Smooth muscle cell (in vitro differentiated cells): ENCODE results near the gene SMAD3. TPM values are rescaled to one million over a fixed set of nuclear protein-coding genes. Genes with fewer than 3 reads are reported as not detected.

ENCODE experiments used
- DNase-seq: peaks from one replicate; lab custom pipeline; 2025; ENCODE audit not compliant: unreplicated experiment; lab: John Stamatoyannopoulos, UW
- H2AFZ ChIP-seq: fragments of 200-600 bp; sonication (generic); 2 replicates; pipeline ENCODE4 v1.6.0; 2016; ENCODE audit warnings: antibody characterized with exemption, low read depth, mild to moderate bottlenecking
- H3F3A ChIP-seq: fragments of 200-600 bp; sonication (generic); 2 replicates; pipeline ENCODE4 v1.6.0; 2017; ENCODE audit warnings: antibody characterized with exemption, low read depth
- H3K27ac ChIP-seq: fragments of 200-600 bp; sonication (generic); 2 replicates; pipeline ENCODE4 v1.5.1; 2016; ENCODE audit warnings: low read depth, mild to moderate bottlenecking
- H3K27me3 ChIP-seq: fragments of 200-600 bp; sonication (generic); 2 replicates; pipeline ENCODE4 v1.6.1; 2016; ENCODE audit warnings: low read depth, mild to moderate bottlenecking
- H3K36me3 ChIP-seq: fragments of 200-600 bp; sonication (generic); 2 replicates; pipeline ENCODE4 v1.5.1; 2016; ENCODE audit warnings: low read depth
- H3K4me1 ChIP-seq: fragments of 200-600 bp; sonication (generic); 2 replicates; pipeline ENCODE4 v1.5.1; 2016; ENCODE audit warnings: low read depth
- H3K4me2 ChIP-seq: fragments of 200-600 bp; sonication (generic); 2 replicates; pipeline ENCODE4 v1.6.0; 2016; ENCODE audit warnings: mild to moderate bottlenecking
- H3K4me3 ChIP-seq: fragments of 200-600 bp; sonication (generic); 2 replicates; pipeline ENCODE4 v1.5.1; 2016; ENCODE audit warnings: mild to moderate bottlenecking
- H3K79me2 ChIP-seq: fragments of 200-600 bp; sonication (generic); 2 replicates; pipeline ENCODE4 v1.6.0; 2016; ENCODE audit warnings: low read depth, mild to moderate bottlenecking
- H3K9ac ChIP-seq: fragments of 200-600 bp; sonication (generic); 2 replicates; pipeline ENCODE4 v1.6.0; 2016; ENCODE audit warnings: low read depth
- H3K9me3 ChIP-seq: fragments of 200-600 bp; sonication (generic); replicated peaks from 2 replicates; pipeline ENCODE4 v1.5.1; 2016; ENCODE audit warnings: low read depth
- H4K20me1 ChIP-seq: fragments of 200-600 bp; sonication (generic); 2 replicates; pipeline ENCODE4 v1.6.0; 2016; ENCODE audit warnings: low read depth
- CTCF ChIP-seq: fragments of 200-600 bp; sonication (generic); IDR thresholded peaks from 2 replicates; pipeline ENCODE4 v1.5.1; 2017; ENCODE audit warnings: borderline replicate concordance, mild to moderate bottlenecking, antibody characterized with exemption; ENCODE audit not compliant: insufficient read depth, poor library complexity, severe bottlenecking
- WGBS: methylation state at CpG from one replicate; pipeline ENCODE4 v1.1.7; 2016; ENCODE audit warnings: low lambda C conversion rate; 5-methylcytosine and 5-hydroxymethylcytosine counted together
- polyA plus RNA-seq: library from polyadenylated mRNA; unstranded; fragments of >200 nt; fragmentation: Nextera tagmentation; extraction: Ambion mirVana; gene quantifications from 2 replicates; pipeline ENCODE4 v1.2.1, GENCODE V29; 2016
- total RNA-seq: library from RNA; depleted of rRNA; stranded (reverse); fragments of >200 nt; gene quantifications from 2 replicates; pipeline ENCODE4 v1.2.3, GENCODE V29; 2014

The SMAD3 gene
- total and polyA plus RNA-seq, 2 experiments from 2014 or later = 20.2 to 21.9 TPM

- Histone ChIP-seq H3K27me3 (no peaks in the 10 kb centered on the region), H3K9me3 (no peaks in the 10 kb centered on the region), H3K79me2 (no peaks in the 10 kb centered on the region), H3F3A (peaks cover 41% of the 10 kb centered on the region), H4K20me1 (peaks cover 3% of the 10 kb centered on the region), H3K4me1 (peaks cover 11% of the 10 kb centered on the region), H3K27ac (peak overlapping the region; percentile 93), H3K36me3 (no peaks in the 10 kb centered on the region), H3K4me2 (peak overlapping the region; percentile 53), H2AFZ (no peak overlapping the region), H3K4me3 (no peak overlapping the region), H3K9ac (peak overlapping the region; percentile 73)
- 4% methylated on average over 11 of the region's 11 CpGs for WGBS
- no peak for TF ChIP-seq CTCF
- no peak for DNase-seq
Measured at GRCh38 chr15:67178569-67179210, 113.3 kb downstream of the SMAD3 start.

DNA sequence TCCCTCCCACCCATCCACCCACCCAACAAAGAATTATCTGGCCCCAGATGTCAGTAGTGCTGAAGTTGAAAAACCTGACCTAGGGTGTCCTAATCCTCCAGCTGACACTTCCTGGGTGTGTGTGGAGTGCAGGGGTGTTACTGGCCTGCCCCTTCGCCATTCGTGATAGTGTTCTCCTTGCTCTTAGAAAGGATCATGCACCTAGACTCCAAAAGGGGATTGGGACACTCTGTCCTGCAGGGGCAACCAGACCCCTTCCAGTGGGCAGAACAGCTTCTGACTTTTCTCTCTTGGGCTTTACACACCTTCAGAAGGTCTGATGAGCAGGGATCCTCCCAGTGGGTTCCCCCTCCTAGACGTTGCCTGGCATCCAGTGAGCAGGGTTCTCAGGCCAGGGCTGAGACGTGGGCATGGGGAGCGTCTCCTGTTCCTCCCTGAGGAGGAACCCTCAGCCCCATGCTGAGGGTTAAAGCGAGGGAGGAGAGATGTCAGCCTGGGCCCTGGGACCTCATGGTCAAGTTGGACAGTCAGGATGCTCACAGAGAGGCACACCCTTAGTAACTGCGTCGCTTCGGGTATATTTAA, 114.1 kb downstream of the SMAD3 start:
- no peak for TF ChIP-seq CTCF
- Histone ChIP-seq H3K27ac (peak overlapping the region; percentile 93), H3K9ac (peak overlapping the region; percentile 45), H3K4me3 (no peak overlapping the region), H3K36me3 (no peaks in the 10 kb centered on the region), H3F3A (peaks cover 36% of the 10 kb centered on the region), H3K9me3 (no peaks in the 10 kb centered on the region), H4K20me1 (peaks cover 3% of the 10 kb centered on the region), H3K79me2 (no peaks in the 10 kb centered on the region), H3K4me2 (peak overlapping the region; percentile 31), H3K4me1 (peaks cover 11% of the 10 kb centered on the region), H3K27me3 (no peaks in the 10 kb centered on the region), H2AFZ (no peak overlapping the region)
- DNase-seq = no peak
- 88% methylated on average over 9 of the region's 9 CpGs for WGBS

GRCh38 chr15:67180035-67180434, 114.6 kb downstream of the SMAD3 start:
- Histone ChIP-seq H2AFZ (no peak overlapping the region), H3K4me2 (no peak overlapping the region), H3K9me3 (no peaks in the 10 kb centered on the region), H3K9ac (no peak overlapping the region), H3K4me1 (peaks cover 11% of the 10 kb centered on the region), H3K36me3 (no peaks in the 10 kb centered on the region), H4K20me1 (peaks cover 3% of the 10 kb centered on the region), H3K27ac (peak overlapping the region; percentile 93), H3K79me2 (no peaks in the 10 kb centered on the region), H3K27me3 (no peaks in the 10 kb centered on the region), H3F3A (peaks cover 36% of the 10 kb centered on the region), H3K4me3 (no peak overlapping the region)
- DNase-seq = no peak
- whole genome bisulfite sequencing = 97% methylated on average over 11 of the region's 11 CpGs
- no peak for TF ChIP-seq CTCF
